C4-2B (cell line): Measurements from ENCODE around the gene UGT1A9.

Experiments used
- CTCF ChIP-seq: fragments of 450-650 bp; conservative IDR thresholded peaks from 2 replicates; pipeline ENCODE4 v1.5.1; 2017; ENCODE audit warnings: mild to moderate bottlenecking
- ZFX ChIP-seq: fragments of 450-650 bp; IDR thresholded peaks from 2 replicates; pipeline ENCODE4 v1.6.1; 2017

GRCh38 chr2:233798335-233799086 is 126.8 kb downstream of the UGT1A9 start:
- TF ChIP-seq CTCF (no peak), ZFX (no peak)
